IMR-90 (cell line): ENCODE measurements around the gene LUZP1.

Experiments
- CEBPB ChIP-seq: IDR thresholded peaks from 2 replicates; pipeline ENCODE4 v1.6.1; 2012; ENCODE audit warnings: low read depth, low read length, improper control_type of control experiment
- MAZ ChIP-seq: IDR thresholded peaks from 2 replicates; pipeline ENCODE4 v1.6.1; 2012; ENCODE audit warnings: low read depth, mild to moderate bottlenecking, low read length, improper control_type of control experiment, moderate library complexity, borderline replicate concordance
- MXI1 ChIP-seq: IDR thresholded peaks from 2 replicates; pipeline ENCODE4 v1.6.1; 2012; ENCODE audit warnings: low read depth, mild to moderate bottlenecking, low read length, moderate library complexity, borderline replicate concordance
- POLR2A ChIP-seq: IDR thresholded peaks from 2 replicates; pipeline ENCODE4 v1.6.1; 2012; ENCODE audit warnings: mild to moderate bottlenecking, low read depth, low read length
- RCOR1 ChIP-seq: IDR thresholded peaks from 2 replicates; pipeline ENCODE4 v1.6.1; 2012; ENCODE audit warnings: mild to moderate bottlenecking, low read length, improper control_type of control experiment; ENCODE audit not compliant: insufficient replicate concordance
- RFX5 ChIP-seq: IDR thresholded peaks from 2 replicates; pipeline ENCODE4 v1.8.0; 2012; ENCODE audit warnings: low read depth, mild to moderate bottlenecking, low read length, moderate library complexity
- TF ChIP-seq, protein P1 (sequence below): conservative IDR thresholded peaks from 2 replicates; pipeline ENCODE4 v1.5.1; 2012; ENCODE audit warnings: mild to moderate bottlenecking, low read depth, low read length, improper control_type of control experiment

DNA sequence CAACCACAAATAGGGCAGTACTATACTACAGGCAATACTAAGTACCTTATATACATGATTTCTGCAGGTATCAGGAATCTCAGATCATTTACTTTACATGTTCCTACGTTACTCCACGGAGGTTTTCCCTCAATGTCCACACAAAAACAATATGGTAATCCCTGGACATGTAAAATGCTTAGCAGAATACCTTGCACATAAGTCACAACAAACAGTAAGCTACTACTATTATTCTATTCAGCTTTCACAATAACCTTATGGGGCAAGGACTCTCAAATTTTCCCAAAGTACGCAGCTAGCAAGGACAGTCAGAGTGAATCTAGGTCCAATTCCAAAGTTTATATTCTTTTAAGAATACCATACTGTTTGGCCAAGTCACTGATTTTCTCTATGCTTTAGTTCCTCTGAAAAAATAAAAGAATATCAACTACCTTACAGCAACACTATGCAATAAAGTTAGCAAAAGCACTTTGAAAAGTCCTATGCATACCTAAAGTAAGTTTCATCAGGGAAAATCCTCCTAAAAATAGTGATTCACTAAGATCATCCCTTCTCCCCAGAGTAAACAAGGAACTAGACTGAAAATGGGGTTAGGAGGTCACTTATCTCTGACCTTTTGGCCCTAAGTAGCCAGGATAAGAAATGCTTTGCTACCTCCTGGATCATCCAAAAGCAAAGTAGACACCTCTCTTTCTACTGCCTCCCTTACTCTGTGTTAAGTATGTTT is 67.4 kb downstream of the LUZP1 start:
- TF ChIP-seq RFX5: no peak
- TF ChIP-seq, protein P1, sequence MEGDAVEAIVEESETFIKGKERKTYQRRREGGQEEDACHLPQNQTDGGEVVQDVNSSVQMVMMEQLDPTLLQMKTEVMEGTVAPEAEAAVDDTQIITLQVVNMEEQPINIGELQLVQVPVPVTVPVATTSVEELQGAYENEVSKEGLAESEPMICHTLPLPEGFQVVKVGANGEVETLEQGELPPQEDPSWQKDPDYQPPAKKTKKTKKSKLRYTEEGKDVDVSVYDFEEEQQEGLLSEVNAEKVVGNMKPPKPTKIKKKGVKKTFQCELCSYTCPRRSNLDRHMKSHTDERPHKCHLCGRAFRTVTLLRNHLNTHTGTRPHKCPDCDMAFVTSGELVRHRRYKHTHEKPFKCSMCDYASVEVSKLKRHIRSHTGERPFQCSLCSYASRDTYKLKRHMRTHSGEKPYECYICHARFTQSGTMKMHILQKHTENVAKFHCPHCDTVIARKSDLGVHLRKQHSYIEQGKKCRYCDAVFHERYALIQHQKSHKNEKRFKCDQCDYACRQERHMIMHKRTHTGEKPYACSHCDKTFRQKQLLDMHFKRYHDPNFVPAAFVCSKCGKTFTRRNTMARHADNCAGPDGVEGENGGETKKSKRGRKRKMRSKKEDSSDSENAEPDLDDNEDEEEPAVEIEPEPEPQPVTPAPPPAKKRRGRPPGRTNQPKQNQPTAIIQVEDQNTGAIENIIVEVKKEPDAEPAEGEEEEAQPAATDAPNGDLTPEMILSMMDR: no peak
- TF ChIP-seq POLR2A: 0 out of 2 replicates have a peak, but pooled peaks have one; percentile 20
- peak; percentile 52 for TF ChIP-seq CEBPB
- TF ChIP-seq RCOR1: no peak
- TF ChIP-seq MAZ: no peak
- no peak for TF ChIP-seq MXI1
